UCSD-AML1 (cell line): ENCODE data around the gene EEPD1.
"Not testable (repeated sequence)": the region's sequence is repeated elsewhere in the genome, so short reads cannot be mapped to it uniquely, and the experiment has no call there.

Experiments used
- DNase-seq: peaks from one replicate; lab custom pipeline; 2025; ENCODE audit not compliant: unreplicated experiment; lab: John Stamatoyannopoulos, UW

EEPD1 gene

GRCh38 chr7:36152756-36153570, at the start of gene EEPD1:
Gene EEPD1 (plus strand): TSS chr7:36153254. CDS start chr7:36154325, 1,071 bp downstream.
- DNase-seq: peak; percentile 95

GRCh38 chr7:36103837-36104561, 49.1 kb upstream of the EEPD1 start:
- no peak for DNase-seq

GRCh38 chr7:36106972-36107908, 45.8 kb upstream of the EEPD1 start:
- DNase-seq: not testable (repeated sequence)

DNA sequence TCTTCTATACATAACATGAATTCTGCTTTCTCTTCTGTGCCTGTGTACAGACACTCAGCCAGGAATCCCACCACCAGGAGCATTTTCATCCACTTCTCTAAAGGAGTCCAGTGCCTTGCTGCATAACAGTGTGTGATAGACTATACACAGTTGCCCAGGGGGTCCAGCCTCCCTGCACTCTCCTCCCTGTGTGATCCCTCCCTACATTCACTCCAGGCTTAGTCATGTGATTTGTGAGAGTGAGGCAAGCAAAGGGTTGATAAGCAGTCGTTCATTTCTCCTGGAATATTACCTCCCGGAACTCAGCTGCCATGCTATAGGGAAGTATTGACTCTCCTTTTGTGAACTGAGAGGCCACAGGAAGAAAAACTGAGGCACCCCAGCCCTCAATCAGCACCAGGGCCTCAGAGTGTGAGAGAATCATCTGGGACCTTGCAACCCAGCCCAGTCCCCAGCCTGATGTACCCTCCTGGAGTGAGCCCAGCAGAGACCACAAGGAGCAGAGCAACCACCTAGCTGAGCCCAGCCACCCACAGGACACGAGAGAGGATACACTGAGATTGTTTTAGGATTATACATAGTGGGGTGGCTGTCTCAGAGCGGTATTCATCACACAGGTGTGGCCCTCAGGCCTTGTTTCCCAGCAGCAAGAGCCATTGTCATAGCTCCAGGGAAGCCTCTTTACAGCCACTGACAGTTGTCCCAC, 45.0 kb upstream of the EEPD1 start:
- no peak for DNase-seq

GRCh38 chr7:36109013-36109627, 43.9 kb upstream of the EEPD1 start:
- no peak for DNase-seq

GRCh38 chr7:36110584-36110983, 42.5 kb upstream of the EEPD1 start:
- no peak for DNase-seq

GRCh38 chr7:36112969-36113368, 40.1 kb upstream of the EEPD1 start:
- no peak for DNase-seq

DNA sequence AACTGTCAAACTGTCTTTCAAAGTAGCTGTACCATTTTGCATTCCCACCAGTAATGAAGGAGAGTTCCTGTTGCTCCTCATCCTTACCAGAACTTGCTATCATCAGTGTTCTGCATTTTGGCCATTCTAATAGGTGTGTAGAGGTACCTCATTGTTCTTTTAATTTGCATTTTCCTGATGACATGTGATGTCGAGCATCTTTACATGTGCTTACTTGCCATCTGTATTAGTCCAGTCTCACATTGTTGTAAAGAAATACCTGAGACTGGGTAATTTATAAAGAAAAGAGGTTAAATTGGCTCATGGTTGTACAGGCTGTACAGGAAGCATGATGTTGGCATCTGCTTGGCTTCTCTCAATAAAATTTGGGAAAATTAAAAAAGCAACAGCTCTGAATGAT, 38.7 kb upstream of the EEPD1 start:
- DNase-seq: no peak

DNA sequence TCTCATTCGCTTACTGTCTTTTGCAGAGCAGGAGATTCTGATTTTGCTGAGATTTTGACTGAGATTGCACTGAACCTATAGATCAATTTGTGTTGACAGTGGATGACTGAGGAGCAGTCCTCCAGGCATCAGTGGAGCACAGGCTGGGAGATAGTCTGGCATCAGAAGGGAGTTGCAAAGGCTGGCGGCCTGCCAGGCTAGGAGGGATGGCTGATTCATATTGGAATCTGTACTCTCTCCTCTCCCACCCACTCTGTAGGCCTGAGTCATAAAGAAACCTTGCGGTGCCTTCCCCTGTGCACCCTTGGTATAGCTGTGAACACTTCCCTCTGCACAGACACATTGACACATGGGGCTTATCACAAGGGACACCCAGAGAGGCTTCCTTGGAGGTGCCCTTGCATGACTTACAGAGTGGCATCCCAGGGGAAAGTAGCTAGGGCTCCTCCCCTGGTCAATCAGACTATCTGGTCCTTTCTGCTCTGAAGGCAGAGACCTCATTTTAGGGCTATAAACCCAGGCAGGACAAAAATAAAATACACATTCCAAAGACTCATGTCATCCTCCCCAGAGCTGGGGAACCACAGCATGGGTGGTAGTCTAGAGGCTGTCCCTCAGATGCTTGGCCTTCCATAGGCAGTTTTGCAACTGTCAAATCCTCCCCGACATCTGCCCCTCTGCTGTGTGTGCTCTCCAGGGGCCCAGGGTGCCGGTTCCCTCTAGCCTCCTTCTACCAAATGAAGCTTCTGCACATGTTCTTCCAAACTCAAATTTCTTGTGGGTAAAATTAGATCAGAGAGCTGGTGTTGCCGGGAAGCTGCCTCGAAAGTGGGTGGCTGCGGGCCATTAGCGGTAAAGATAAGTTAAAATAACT, 37.4 kb upstream of the EEPD1 start:
- no peak for DNase-seq

GRCh38 chr7:36116347-36117202, 36.5 kb upstream of the EEPD1 start:
- DNase-seq: no peak

DNA sequence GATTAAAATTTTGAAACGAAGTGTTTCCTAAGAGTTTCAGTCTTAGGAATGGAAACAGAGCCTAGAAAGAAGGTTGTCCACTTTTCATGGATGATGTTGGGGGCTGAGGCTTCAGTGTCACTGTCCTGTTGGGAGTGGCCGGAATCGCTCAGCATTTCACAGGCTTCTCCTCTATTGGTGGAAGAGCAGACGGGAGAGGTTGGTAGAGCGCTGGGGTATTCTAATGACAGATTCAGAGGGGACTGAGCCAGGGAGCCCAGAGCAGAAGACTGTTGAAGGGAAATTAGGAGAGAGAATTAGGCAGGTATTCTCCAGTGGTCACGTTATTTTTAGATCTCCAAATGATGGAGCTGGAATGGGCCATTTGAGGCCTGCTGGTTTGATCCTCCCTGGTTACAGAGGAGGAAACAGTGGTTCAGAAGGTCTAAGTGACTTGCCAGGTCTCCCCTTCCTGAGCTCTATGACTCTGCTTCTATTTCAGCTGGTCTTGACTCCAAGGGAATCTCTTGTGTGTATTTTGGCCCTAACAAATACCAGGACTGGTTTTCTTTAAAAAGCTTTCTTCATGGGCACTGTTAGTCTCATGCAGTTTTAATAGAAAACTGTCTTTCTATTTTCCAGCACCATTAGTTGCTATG, 35.7 kb upstream of the EEPD1 start:
- DNase-seq: no peak

GRCh38 chr7:36118344-36118743, 34.7 kb upstream of the EEPD1 start:
- DNase-seq: no peak

- DNase-seq: no peak
Observed at GRCh38 chr7:36119005-36119706, 33.9 kb upstream of the EEPD1 start.

DNA sequence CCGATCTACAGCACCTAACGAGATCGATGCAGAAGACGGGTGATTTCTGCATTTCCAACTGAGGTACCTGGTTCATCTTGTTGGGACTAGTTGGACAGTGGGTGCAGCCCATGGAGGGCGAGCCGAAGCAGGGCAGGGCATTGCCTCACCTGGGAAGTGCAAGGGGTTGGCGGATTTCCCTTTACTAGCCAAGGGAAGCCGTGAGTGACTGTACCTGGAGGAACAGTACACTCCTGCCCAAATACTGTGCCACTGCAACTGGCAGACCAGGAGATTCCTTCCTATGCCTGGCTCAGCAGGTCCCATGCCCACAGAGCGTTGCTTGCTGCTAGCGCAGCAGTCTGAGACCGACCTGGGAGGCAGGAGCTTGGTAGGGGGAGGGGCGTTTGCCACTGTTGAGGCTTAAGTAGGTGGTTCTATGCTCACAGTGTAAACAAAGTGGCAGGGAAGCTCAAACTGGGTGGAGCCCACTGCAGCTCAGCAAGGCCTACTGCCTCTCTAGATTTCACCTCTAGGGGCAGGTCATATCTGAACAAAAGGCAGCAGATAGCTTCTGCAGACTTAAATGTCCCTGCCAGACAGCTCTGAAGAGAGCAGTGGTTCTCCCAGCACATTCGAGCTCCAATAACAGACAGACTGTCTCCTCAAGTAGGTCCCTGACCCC, 32.9 kb upstream of the EEPD1 start:
- DNase-seq: not testable (repeated sequence)

DNA sequence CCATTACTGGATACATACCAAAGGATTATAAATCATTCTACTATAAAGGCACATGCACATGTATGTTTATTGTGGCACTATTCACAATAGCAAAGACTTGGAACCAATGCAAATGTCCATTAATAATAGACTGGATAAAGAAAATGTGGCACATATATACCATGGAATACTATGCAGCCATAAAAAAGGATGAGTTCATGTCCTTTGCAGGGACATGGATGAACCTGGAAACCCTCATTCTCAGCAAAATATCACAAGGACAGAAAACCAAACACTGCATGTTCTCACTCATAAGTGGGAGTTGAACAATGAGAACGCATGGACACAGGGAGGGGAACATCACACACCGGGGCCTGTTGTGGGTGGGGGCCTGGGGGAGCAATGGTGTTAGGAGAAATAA, 27.4 kb upstream of the EEPD1 start:
- not testable (repeated sequence) for DNase-seq

- no peak for DNase-seq
Observed at GRCh38 chr7:36127075-36127740, 25.8 kb upstream of the EEPD1 start.
